GM20000 (cell line): ENCODE measurements around the gene PDGFD.

Source experiments
- DNase-seq: peaks from one replicate; pipeline ENCODE4 v3.0.0; 2012; ENCODE audit warnings: low spot score
- CTCF ChIP-seq: IDR thresholded peaks from 2 replicates; pipeline ENCODE4 v1.5.1; 2012; ENCODE audit warnings: mild to moderate bottlenecking, control low read depth; ENCODE audit errors: extremely low read depth, missing control alignments

The PDGFD gene

GRCh38 chr11:103895106-103895505 lies 268.8 kb downstream of the PDGFD start:
- no peak for TF ChIP-seq CTCF
- no peak for DNase-seq

- DNase-seq, result no peak
- TF ChIP-seq CTCF, result no peak
Observed at GRCh38 chr11:103894673-103895072, 269.3 kb downstream of the PDGFD start.

- DNase-seq, result no peak
- no peak for TF ChIP-seq CTCF
Observed at GRCh38 chr11:103894034-103894433, 269.9 kb downstream of the PDGFD start.

GRCh38 chr11:103893371-103893770 lies 270.6 kb downstream of the PDGFD start:
- no peak for DNase-seq
- no peak for TF ChIP-seq CTCF

- TF ChIP-seq CTCF, result no peak
- no peak for DNase-seq
Observed at GRCh38 chr11:103892603-103893002, 271.3 kb downstream of the PDGFD start.

- no peak for TF ChIP-seq CTCF
- no peak for DNase-seq
Observed at GRCh38 chr11:103890654-103891053, 273.3 kb downstream of the PDGFD start.

GRCh38 chr11:103889679-103890078 lies 274.3 kb downstream of the PDGFD start:
- DNase-seq, result no peak
- TF ChIP-seq CTCF, result no peak
